HepG2 (cell line): Measurements from ENCODE around the gene BTBD17. TPM values are rescaled to one million over a fixed set of nuclear protein-coding genes. Genes with fewer than 3 reads are reported as not detected.

Source experiments
- ATAC-seq: fragments of 200-7000 bp; cut with Tn5 transposase; 3 replicates; pipeline ENCODE4 v1.9.1; 2020; ENCODE audit warnings: mild to moderate bottlenecking, moderate library complexity
- BruUV-seq: library from RNA; stranded (reverse); fragments of 400-500 nt; replicated peaks from 2 replicates; lab custom pipeline; 2021; lab: Mats Ljungman, UMichigan
- CTCF ChIA-PET: fragments of 300-600 bp; formaldehyde crosslinking; extraction: SDS; loops from one replicate; lab custom pipeline; 2021; ENCODE audit warnings: low total read pairs, inconsistent platforms, low intra/inter-chr PET ratio; lab: Yijun Ruan, JAX
- POLR2A ChIA-PET: fragments of 350-600 bp; sonication (Branson Sonifier 250); formaldehyde crosslinking; loops from one replicate; lab custom pipeline; 2020; ENCODE audit warnings: antibody characterized with exemption, inconsistent platforms; lab: Yijun Ruan, JAX
- DNase-seq: peaks from one replicate; pipeline ENCODE4 v3.0.0-alpha.2; 2015; ENCODE audit warnings: low spot score
- FAIRE-seq: peaks from 3 replicates; lab custom pipeline; 2011; peaks lifted over from hg19 to GRCh38; lab: Jason Lieb, UNC
- H2AFZ ChIP-seq: one replicate; pipeline ENCODE4 v1.6.1; 2011; ENCODE audit warnings: low read length, inconsistent platforms
- H3K27ac ChIP-seq: fragments of 300-600 bp; 3 replicates; pipeline ENCODE4 v1.8.0; 2011; ENCODE audit warnings: mixed run types, mild to moderate bottlenecking, mixed read lengths, low read length, inconsistent platforms; ENCODE audit not compliant: insufficient read depth; ENCODE audit errors: extremely low read length
- H3K27me3 ChIP-seq, 2 experiments: fragments of 200-600 bp in 1 of 2; 2 replicates in 1 of 2; 3 replicates in 1 of 2; pipeline versions ENCODE4 v1.6.0 to v1.8.0; 2011; ENCODE audit warnings: low read length in 2 of 2, mild to moderate bottlenecking in 2 of 2, moderate library complexity in 2 of 2, inconsistent platforms in 1 of 2; ENCODE audit not compliant: insufficient read depth in 2 of 2, control insufficient read depth in 1 of 2
- H3K36me3 ChIP-seq, 2 experiments: fragments of 200-600 bp in 1 of 2; replicated peaks in 1 of 2; 2 replicates in 1 of 2; 3 replicates in 1 of 2; pipeline versions ENCODE4 v1.5.1 to v1.8.0; 2011; ENCODE audit warnings: low read length in 2 of 2, inconsistent platforms in 1 of 2; ENCODE audit not compliant: insufficient read depth in 2 of 2, control insufficient read depth in 1 of 2
- H3K4me1 ChIP-seq: 2 replicates; pipeline ENCODE4 v1.5.1; 2012; ENCODE audit warnings: low read length, inconsistent platforms; ENCODE audit not compliant: insufficient read depth
- H3K4me2 ChIP-seq: 2 replicates; pipeline ENCODE4 v1.6.0; 2011; ENCODE audit warnings: low read depth, low read length, inconsistent platforms
- H3K4me3 ChIP-seq, 3 experiments: fragments of 200-600 bp in 1 of 3; sonication (generic), shearing (Covaris generic) in 1 of 3; replicated peaks in 1 of 3; 2 replicates each; pipeline ENCODE4 v1.5.1; 2011 to 2016; ENCODE audit warnings: low read length in 3 of 3, inconsistent platforms in 2 of 3, low read depth in 2 of 3, mild to moderate bottlenecking in 2 of 3, control low read depth in 1 of 3, mixed read lengths in 1 of 3; ENCODE audit not compliant: insufficient read depth in 1 of 3
- H3K79me2 ChIP-seq: one replicate; pipeline ENCODE4 v1.6.1; 2011; ENCODE audit warnings: low read length, inconsistent platforms; ENCODE audit not compliant: insufficient read depth
- H3K9ac ChIP-seq: 2 replicates; pipeline ENCODE4 v1.6.0; 2011; ENCODE audit warnings: mild to moderate bottlenecking, low read depth, low read length, inconsistent platforms; ENCODE audit not compliant: insufficient read depth
- H3K9me3 ChIP-seq: 2 replicates; pipeline ENCODE4 v1.5.1; 2012; ENCODE audit warnings: mild to moderate bottlenecking, low read length
- H4K20me1 ChIP-seq: 2 replicates; pipeline ENCODE4 v1.6.0; 2011; ENCODE audit warnings: inconsistent platforms, mild to moderate bottlenecking, low read length, moderate library complexity; ENCODE audit not compliant: insufficient read depth
- CSRNP1 ChIP-seq: sonication (generic); formaldehyde crosslinking; IDR thresholded peaks from 2 replicates; pipeline ENCODE4 v1.8.1; 2023; ENCODE audit warnings: mild to moderate bottlenecking, missing genetic modification reagents
- ETS1 ChIP-seq: sonication (generic); formaldehyde crosslinking; IDR thresholded peaks from 2 replicates; pipeline ENCODE4 v1.4.0; 2020; ENCODE audit warnings: missing genetic modification reagents
- KDM5B ChIP-seq: sonication (generic); formaldehyde crosslinking; IDR thresholded peaks from 2 replicates; pipeline ENCODE4 v1.4.0; 2020; ENCODE audit warnings: missing genetic modification reagents, mild to moderate bottlenecking, borderline replicate concordance
- KMT2A ChIP-seq: sonication (generic); formaldehyde crosslinking; IDR thresholded peaks from 2 replicates; pipeline ENCODE4 v1.4.0; 2020; ENCODE audit warnings: missing genetic modification reagents
- MED1 ChIP-seq: sonication (generic); formaldehyde crosslinking; IDR thresholded peaks from 2 replicates; pipeline ENCODE4 v1.4.0; 2020; ENCODE audit warnings: missing genetic modification reagents
- ONECUT2 ChIP-seq: sonication (generic); formaldehyde crosslinking; IDR thresholded peaks from 2 replicates; pipeline ENCODE4 v1.4.0; 2020; ENCODE audit warnings: missing genetic modification reagents
- RERE ChIP-seq: IDR thresholded peaks from 2 replicates; pipeline ENCODE4 v1.6.1; 2016; ENCODE audit warnings: low read depth, missing genetic modification reagents, missing compliant biosample characterization
- ZBTB1 ChIP-seq: sonication (generic); formaldehyde crosslinking; IDR thresholded peaks from 2 replicates; pipeline ENCODE4 v1.4.0; 2020; ENCODE audit warnings: missing genetic modification reagents, borderline replicate concordance
- WGBS: methylation state at CpG from one replicate; pipeline ENCODE4 v1.1.6; 2017; ENCODE audit warnings: low lambda C conversion rate; 5-methylcytosine and 5-hydroxymethylcytosine counted together
- in situ Hi-C: cut with HindIII; loops from 2 replicates; pipeline ENCODE4 v1.10.0; 2017; ENCODE audit warnings: low pct_unique_long_range_greater_than_20kb; ENCODE audit not compliant: extremely low pct_ligation_motif_present
- intact Hi-C: fragments of 100-400 bp; cut with micrococcal nuclease; formaldehyde crosslinking; loops from one replicate; pipeline ENCODE4 v1.10.0; 2022; ENCODE audit not compliant: unreplicated experiment
- polyA plus RNA-seq, 8 experiments: library from polyadenylated mRNA; depleted of rRNA in 3 of 8; stranded (reverse) in 7 of 8; unstranded in 1 of 8; fragments of >200 nt; fragmentation: Illumina TruSeq in 4 of 8; extraction: Trizol in 4 of 8; gene quantifications; 2 replicates each; pipeline versions ENCODE4 v1.2.1 to v1.2.3, GENCODE V29; 2011 to 2016; ENCODE audit warnings: low read depth in 4 of 8, missing spikeins in 1 of 8, mixed read lengths in 1 of 8; ENCODE audit not compliant: insufficient read depth in 1 of 8
- total RNA-seq, 5 experiments: library from RNA; depleted of rRNA; stranded (reverse); fragments of >200 nt; fragmentation: Illumina TruSeq; extraction: Trizol; gene quantifications; 2 replicates each; pipeline ENCODE4 v1.2.3, GENCODE V29; 2016; ENCODE audit warnings: low read depth in 1 of 5

Gene BTBD17
- total and polyA plus RNA-seq, 2 of the 13 experiments (the other 11 are each of a cell fraction or from before 2014, with no cell fraction given), result not detected

- no TSS peak for BruUV-seq
- H2AFZ ChIP-seq, result no peak overlapping the region
- in situ Hi-C loops, result no loop called here
- POLR2A ChIA-PET, result no interaction called here
- H3K9ac ChIP-seq, result no peak overlapping the region
- no peak for FAIRE-seq
- no peak for TF ChIP-seq KMT2A (CRISPR knock-in tag)
- TF ChIP-seq CSRNP1 (CRISPR knock-in tag), result no peak
- TF ChIP-seq ETS1 (CRISPR knock-in tag), result no peak
- no peak for TF ChIP-seq ZBTB1 (CRISPR knock-in tag)
- TF ChIP-seq KDM5B (CRISPR knock-in tag), result no peak
- TF ChIP-seq RERE (CRISPR knock-in tag), result no peak
- no peak for TF ChIP-seq ONECUT2 (CRISPR knock-in tag)
- no peak for TF ChIP-seq MED1 (CRISPR knock-in tag)
- TF ChIP-seq, all 625 proteins: peak for 0
- Histone ChIP-seq H3K27ac (no peak overlapping the region), H3K27me3 (peaks cover 5 to 27% of the 10 kb centered on the region in 2 experiments; a peak in 3 of 5 replicates), H3K9me3 (no peaks in the 10 kb centered on the region), H3K4me1 (peaks cover 16% of the 10 kb centered on the region), H3K4me3 (no peak overlapping the region), H3K79me2 (no peaks in the 10 kb centered on the region), H3K36me3 (no peaks in the 10 kb centered on the region), H4K20me1 (no peaks in the 10 kb centered on the region), H3K4me2 (no peak overlapping the region)
- CTCF ChIA-PET, result no interaction called here
- WGBS, result 12% methylated on average over 5 of the region's 5 CpGs
- ATAC-seq (no peak), DNase-seq (no peak)
- intact Hi-C loops, result no loop called here
Observed at GRCh38 chr17:74391771-74392170, 30.1 kb upstream of the BTBD17 start.
